ENCODE measurements around the gene HMGCL.
A peak's percentile ranks its signal among the peaks of the same experiment; 100 is the strongest.
"Not testable (repeated sequence)": the region's sequence is repeated elsewhere in the genome, so short reads cannot be mapped to it uniquely, and the experiment has no call there.

HMGCL gene

DNA sequence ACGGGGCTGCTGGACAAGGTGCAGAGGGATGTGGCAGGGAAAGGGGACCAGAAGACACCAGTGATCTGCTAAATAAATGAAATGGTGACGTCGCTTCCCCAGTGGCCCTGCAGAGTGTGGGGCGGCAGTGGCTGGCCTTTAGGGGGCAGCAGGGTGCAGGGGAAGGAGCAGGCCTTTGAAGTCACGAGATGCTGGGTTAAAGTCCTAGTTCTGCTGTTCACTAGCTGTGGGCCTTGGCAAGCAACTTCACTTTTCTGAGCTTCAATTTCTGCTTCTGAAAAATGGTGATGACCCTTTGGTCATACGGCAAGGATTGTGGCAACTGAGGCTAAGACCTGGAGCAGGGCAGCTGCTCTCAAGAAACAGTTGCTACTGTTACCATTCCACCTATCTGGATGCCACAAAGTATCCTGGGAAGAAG is 15.5 kb downstream of the HMGCL start:
- H3K27me3 Mint-ChIP-seq: no peaks in the 10 kb centered on the region
- no peak overlapping the region for H3K4me3 Mint-ChIP-seq
- ATAC-seq: peak; percentile 91
- peaks cover 32% of the 10 kb centered on the region for H3K4me1 Mint-ChIP-seq
- peak overlapping the region; percentile 66 for H3K27ac Mint-ChIP-seq
- H3K36me3 Mint-ChIP-seq: peaks cover 49% of the 10 kb centered on the region
- H3K9me3 Mint-ChIP-seq: no peaks in the 10 kb centered on the region

DNA sequence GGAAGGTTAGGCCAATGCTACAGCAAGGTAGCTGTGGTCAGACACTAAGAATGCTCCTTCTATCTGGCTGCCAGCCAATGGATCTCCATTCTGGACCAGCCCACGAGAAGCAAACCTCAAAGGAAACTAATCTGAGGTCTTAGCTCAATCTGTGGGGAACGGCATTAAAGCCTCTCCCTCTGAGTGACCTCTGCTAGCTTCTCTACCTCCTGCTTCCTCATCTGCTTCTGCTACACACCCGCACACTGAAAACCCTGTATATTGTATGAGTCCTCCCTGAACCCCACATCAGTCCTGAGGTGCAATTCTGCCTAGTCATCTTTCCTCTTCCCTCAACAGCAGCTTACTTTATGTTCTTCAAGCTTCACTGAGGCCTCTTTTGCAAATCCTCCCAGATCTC is 17.8 kb downstream of the HMGCL start:
- ATAC-seq: no peak
- Mint-ChIP-seq H3K27ac (no peak overlapping the region), H3K36me3 (peaks cover 39% of the 10 kb centered on the region), H3K4me3 (no peak overlapping the region), H3K4me1 (peaks cover 29% of the 10 kb centered on the region), H3K27me3 (no peaks in the 10 kb centered on the region), H3K9me3 (no peaks in the 10 kb centered on the region)

DNA sequence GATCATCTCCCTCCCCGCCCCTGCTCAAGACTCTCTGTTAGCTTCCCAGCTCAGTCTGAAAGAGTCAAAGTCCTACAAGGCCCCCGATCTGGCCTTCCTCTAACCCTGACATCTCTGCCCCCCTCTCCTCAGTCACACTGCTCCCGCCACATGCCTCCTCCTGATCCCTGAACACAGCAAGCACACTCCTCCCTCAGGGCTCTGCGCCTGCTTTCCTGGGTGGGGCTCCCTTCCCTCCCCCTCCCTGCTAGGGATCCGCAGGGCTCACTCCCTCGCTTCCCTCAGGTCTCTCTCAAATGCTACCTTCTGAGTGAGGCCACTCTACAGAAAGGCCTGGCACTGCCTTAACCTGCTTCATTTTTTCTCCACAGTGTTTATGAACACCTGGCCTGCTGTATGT is 18.9 kb downstream of the HMGCL start:
- Mint-ChIP-seq H3K4me1 (peaks cover 28% of the 10 kb centered on the region), H3K9me3 (no peaks in the 10 kb centered on the region), H3K27ac (no peak overlapping the region), H3K36me3 (peaks cover 28% of the 10 kb centered on the region), H3K4me3 (no peak overlapping the region), H3K27me3 (no peaks in the 10 kb centered on the region)
- no peak for ATAC-seq

DNA sequence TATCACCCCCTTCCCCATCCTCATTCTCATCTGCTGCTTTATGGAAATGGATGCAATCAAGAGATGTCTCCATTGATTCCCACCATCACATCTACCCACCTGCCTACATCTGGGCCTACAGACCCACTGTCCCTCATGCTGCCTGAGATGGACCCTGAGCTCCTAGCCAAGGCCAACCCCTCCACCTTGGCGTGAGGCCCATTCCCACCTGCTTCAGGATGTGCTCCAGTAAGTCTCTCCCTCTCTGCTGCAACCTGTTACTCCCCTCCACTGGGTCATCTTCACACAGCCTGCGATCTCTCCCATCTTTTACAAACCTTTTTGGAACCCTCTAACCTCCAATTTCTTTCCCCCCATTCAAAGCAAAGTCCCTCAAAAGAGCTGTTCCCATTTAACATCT is 20.2 kb downstream of the HMGCL start:
- Mint-ChIP-seq H3K36me3 (peaks cover 21% of the 10 kb centered on the region), H3K4me3 (no peak overlapping the region), H3K27ac (peak overlapping the region; percentile 17), H3K27me3 (no peaks in the 10 kb centered on the region), H3K9me3 (no peaks in the 10 kb centered on the region), H3K4me1 (peaks cover 21% of the 10 kb centered on the region)
- ATAC-seq: no peak

DNA sequence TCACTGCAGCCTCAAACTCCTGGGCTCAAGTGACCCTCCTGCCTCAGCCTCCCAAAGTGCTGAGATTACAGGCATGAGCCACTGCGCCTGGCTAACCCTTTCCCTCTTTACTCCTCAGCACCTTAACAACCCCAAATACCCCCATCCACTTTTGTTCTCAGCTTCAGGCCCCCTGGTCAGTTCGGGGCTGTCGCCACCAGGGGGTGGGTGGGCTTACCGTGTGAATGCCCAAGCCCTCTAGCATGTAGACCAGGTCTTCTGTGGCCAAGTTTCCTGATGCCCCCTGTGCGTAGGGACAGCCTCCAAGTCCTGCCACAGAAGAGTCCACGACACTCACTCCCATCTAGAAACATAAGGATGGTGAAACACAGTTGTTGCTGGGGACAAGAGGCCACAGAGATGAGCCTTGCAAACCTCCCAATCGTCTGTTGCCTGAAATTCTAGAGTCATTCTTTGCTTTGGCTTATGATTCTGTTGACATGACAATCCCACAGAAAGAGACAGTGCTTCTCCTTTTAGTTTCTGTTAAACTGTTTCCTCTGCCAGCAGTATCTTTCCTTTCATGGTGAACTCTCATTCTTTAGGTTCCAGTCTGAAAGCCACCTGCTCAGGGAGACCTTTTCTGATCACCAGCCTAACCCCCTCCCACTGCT is 20.9 kb downstream of the HMGCL start:
- Mint-ChIP-seq H3K9me3 (no peaks in the 10 kb centered on the region), H3K36me3 (peaks cover 21% of the 10 kb centered on the region), H3K27ac (peak overlapping the region; percentile 17), H3K4me3 (no peak overlapping the region), H3K27me3 (no peaks in the 10 kb centered on the region), H3K4me1 (peaks cover 23% of the 10 kb centered on the region)
- ATAC-seq: no peak

DNA sequence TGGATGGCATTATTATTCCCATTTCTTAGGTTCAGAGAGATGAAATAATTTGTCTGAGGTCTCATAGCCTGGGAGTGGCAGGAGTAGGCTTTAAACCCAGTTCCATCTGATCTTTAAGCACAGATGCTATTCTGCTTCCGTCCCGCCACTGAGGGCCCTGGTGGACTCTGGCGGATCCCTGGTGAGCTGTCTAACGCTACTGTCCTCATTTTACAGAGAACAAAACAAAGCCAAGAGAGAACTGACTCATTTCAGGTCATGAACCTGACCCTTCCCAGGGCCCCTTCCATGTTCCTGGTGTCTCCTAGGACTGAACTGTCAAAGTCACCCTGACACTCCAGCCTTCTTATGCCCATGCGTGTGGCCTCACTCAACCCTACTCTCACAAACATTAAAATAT is 21.6 kb downstream of the HMGCL start:
- no peak overlapping the region for H3K4me3 Mint-ChIP-seq
- H3K4me1 Mint-ChIP-seq: peaks cover 29% of the 10 kb centered on the region
- H3K36me3 Mint-ChIP-seq: peaks cover 24% of the 10 kb centered on the region
- H3K27ac Mint-ChIP-seq: peak overlapping the region; percentile 17
- H3K9me3 Mint-ChIP-seq: no peaks in the 10 kb centered on the region
- H3K27me3 Mint-ChIP-seq: no peaks in the 10 kb centered on the region
- ATAC-seq: no peak

DNA sequence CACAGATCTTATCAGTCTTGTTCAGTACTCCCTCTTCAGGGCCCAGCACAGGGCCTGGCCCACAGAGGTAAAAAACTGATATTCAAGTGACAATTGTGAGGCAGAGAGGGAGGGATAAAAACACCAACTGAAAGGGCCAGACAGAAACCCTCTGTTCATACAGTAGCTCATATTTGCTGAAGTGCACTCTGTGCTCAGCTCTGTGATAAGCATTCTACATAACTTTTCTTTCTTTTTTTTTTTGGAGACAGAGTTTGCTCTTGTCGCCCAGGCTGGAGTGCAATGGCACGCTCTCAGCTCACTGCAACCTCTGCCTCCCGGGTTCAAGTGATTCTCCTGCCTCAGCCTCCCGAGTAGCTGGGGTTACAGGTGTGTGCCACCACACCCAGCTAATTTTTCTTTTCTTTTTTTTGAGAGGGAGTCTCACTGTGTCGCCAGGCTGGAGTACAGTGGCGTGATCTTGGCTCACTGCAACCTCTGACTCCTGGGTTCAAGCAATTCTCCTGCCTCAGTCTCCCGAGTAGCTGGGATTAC is 22.4 kb downstream of the HMGCL start:
- not testable (repeated sequence) for H3K27me3 Mint-ChIP-seq, H3K27ac Mint-ChIP-seq, ATAC-seq, H3K4me3 Mint-ChIP-seq, H3K9me3 Mint-ChIP-seq
- peaks cover 33% of the 10 kb centered on the region for H3K4me1 Mint-ChIP-seq
- H3K36me3 Mint-ChIP-seq: peaks cover 28% of the 10 kb centered on the region

DNA sequence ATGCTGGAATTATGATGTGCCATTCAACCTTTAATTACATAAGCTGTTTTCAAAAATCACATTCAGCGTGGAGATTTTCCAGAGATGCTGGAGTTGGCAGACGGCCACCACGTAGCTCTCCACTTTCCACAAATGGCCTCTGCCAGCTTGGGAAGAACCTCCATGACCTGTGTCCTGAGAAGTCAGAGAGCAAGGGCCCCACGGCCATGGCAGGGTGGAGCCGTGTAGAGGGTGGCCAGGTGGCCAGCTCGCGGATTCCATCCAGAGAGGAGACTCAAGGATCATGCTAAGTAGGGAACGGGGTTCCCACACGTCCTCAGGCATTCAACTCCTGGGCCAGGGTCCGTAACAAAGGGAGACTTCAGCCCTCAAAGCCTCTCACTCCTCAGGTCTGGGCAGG is 23.4 kb downstream of the HMGCL start:
- Mint-ChIP-seq H3K27ac (peak overlapping the region; percentile 76), H3K36me3 (peaks cover 24% of the 10 kb centered on the region), H3K9me3 (no peaks in the 10 kb centered on the region), H3K4me1 (peaks cover 33% of the 10 kb centered on the region), H3K4me3 (peak overlapping the region; percentile 43), H3K27me3 (no peaks in the 10 kb centered on the region)
- no peak for ATAC-seq

DNA sequence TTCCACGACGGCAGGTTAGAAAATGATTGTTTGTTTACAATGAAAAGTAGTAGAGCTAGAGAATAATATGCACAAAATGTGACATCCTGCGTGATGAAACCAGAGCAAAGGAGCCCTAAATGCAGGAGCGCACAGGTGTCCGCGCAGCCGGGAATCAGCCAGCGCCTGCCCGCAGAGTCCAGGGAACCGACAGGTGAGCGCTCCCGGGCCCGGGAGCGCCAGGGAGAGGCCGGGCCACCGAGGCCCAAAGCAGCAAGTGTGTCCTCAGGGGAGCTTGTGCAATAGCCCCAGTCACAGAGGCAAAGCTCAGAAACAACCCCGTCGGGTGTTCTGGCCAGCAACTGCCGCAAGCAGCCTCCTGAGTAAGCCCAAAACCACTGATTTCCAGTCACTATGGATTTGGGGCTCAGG is 23.9 kb downstream of the HMGCL start:
- H3K27me3 Mint-ChIP-seq: no peaks in the 10 kb centered on the region
- peaks cover 29% of the 10 kb centered on the region for H3K36me3 Mint-ChIP-seq
- H3K4me1 Mint-ChIP-seq: peaks cover 33% of the 10 kb centered on the region
- peak overlapping the region; percentile 93 for H3K4me3 Mint-ChIP-seq
- no peak for ATAC-seq
- no peaks in the 10 kb centered on the region for H3K9me3 Mint-ChIP-seq
- peak overlapping the region; percentile 76 for H3K27ac Mint-ChIP-seq

DNA sequence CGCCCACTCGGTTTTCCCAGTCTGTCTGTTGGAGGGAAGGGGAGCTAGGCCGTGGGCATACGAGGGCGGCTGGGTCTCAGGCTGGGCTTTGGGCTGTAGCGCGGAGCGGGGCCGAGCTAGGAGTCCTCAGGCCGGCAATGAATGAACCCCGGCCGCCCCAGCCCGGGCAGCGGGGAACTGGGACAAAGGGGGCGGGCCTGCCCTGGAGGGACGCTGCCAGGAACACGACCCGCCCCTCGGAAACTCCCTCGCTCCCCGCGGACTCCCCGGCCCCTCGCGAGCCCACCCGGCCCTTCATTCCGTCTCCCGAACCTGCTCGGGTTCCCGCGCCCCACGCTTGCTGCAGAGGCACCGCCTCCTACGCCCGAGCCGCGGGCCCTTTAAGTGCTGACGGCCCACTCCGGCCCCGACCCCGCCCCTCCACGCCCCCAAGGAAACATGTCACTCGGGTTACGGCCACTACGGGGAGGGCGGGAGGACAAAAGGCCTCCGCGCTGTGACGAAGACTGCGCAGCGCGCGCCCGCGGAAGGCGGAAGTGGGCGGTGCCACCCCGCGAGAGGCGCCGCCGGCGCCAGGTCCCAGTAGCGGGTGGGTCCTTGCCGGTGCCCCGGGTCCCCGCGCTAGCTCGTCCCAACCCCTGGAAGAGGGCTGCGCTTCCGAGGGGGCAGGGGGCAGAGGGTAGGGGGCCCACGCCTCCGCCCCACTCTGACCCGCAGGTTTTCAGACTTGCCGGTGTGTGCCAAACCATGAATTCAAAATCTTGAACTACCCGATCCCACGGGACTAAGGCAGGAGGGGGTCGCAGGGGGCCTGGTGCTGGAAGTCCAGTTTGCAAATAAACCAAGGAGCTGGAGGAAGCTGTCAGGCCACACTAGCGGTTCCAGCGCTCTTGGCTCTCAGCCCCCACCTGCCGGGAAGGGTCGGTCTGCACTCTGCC is 24.6 kb downstream of the HMGCL start, which contains the start of gene GALE:
Gene GALE, minus strand, starts transcription at position 355 of the 938 bp plus-strand sequence. CDS start 1,747 bp downstream, outside the sequence.
- H3K27me3 Mint-ChIP-seq: no peaks in the 10 kb centered on the region
- H3K9me3 Mint-ChIP-seq: no peaks in the 10 kb centered on the region
- peak; percentile 93 for ATAC-seq
- H3K27ac Mint-ChIP-seq: peak within 1 kb of the TSS; percentile 76
- H3K4me1 Mint-ChIP-seq: peaks cover 33% of the 10 kb centered on the region
- peaks cover 28% of the 10 kb centered on the region for H3K36me3 Mint-ChIP-seq
- peak within 1 kb of the TSS; percentile 93 for H3K4me3 Mint-ChIP-seq

DNA sequence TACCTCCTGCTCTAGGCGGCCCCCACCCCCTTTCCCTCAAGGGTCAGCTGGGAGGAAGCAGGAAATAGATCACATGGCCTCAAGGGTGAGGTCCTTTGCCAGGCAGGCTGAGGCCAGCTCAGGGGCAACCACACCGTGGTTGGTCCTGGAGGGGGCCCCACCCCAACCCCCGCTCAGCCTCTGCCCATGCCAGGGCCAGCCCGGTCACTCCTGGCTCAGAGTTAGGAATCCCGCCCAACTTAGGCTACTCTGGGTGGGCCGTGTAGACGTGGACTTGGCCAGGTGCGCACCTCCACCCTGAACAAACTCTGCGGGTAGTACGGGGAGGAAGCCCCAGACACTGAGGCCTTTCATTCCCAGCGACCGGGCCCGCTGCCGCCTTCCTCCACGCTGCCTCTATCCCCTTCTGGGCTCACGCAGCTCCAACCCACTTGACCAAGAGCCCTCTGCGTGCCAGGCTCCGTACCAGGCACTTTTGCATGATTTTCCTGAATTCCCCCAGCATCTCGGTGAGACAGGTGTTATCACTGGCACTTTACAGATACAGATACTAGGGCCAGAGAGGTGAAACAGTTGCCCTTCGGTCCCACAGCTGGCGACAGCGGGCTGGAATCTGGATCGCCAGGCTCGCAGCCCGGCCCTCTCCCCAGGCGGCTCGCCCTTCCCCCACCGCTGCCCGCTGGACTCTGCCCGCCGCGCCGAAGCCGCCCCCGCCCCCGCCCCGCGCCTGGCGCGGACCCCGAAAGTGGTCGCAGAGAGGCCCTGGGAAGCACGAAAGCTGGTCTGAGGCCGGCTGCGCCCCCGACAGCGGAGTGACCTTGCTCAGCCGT is 25.4 kb downstream of the HMGCL start:
- peak; percentile 3 for ATAC-seq
- H3K4me3 Mint-ChIP-seq: peak overlapping the region; percentile 93
- H3K36me3 Mint-ChIP-seq: peaks cover 27% of the 10 kb centered on the region
- no peaks in the 10 kb centered on the region for H3K27me3 Mint-ChIP-seq
- peak overlapping the region; percentile 76 for H3K27ac Mint-ChIP-seq
- no peaks in the 10 kb centered on the region for H3K9me3 Mint-ChIP-seq
- H3K4me1 Mint-ChIP-seq: peaks cover 37% of the 10 kb centered on the region

DNA sequence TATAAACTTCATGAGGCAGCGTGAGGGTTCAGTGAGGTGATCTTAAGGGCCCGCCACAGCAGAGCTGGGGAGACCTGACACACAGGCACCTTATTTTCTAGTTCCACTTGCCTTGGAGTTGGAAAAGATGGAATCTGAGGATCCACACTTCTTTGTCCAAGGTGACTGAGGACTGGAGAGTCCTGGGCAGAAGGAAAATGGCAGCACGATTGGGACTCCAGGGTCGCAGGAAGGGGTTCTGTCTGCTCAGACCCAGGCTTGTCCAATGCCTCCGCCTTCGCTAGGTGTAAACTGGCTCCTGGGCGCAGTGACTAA is 26.0 kb downstream of the HMGCL start:
- Mint-ChIP-seq H3K27me3 (no peaks in the 10 kb centered on the region), H3K9me3 (no peaks in the 10 kb centered on the region), H3K27ac (peak overlapping the region; percentile 76), H3K36me3 (peaks cover 31% of the 10 kb centered on the region), H3K4me1 (peaks cover 43% of the 10 kb centered on the region), H3K4me3 (peak overlapping the region; percentile 93)
- ATAC-seq: no peak

DNA sequence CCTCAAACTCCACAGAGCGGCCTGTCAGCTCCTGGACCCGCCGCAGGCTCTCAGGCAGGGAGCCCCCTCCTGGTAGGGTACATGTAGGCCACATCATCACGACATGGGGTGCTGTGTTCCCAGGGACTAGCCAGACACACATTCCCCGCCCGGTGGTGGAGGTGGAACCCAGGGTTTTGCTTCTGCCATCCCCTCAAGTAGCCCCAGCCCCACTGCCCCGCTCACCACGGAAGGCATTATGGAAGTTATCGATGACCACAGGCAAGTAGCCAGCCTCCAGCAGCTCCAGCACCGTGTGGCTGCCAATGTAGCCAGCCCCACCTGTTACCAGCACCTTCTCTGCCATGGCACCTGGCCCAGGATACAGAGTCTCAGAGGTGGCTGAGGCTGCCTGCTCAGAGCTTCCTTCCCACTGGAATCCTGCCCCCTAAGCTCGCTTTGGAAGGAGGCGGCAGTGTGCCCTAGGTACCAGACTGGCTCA is 26.5 kb downstream of the HMGCL start:
- H3K9me3 Mint-ChIP-seq: no peaks in the 10 kb centered on the region
- no peaks in the 10 kb centered on the region for H3K27me3 Mint-ChIP-seq
- peaks cover 46% of the 10 kb centered on the region for H3K4me1 Mint-ChIP-seq
- ATAC-seq: no peak
- peak overlapping the region; percentile 26 for H3K4me3 Mint-ChIP-seq
- H3K36me3 Mint-ChIP-seq: peaks cover 29% of the 10 kb centered on the region
- peak overlapping the region; percentile 76 for H3K27ac Mint-ChIP-seq

DNA sequence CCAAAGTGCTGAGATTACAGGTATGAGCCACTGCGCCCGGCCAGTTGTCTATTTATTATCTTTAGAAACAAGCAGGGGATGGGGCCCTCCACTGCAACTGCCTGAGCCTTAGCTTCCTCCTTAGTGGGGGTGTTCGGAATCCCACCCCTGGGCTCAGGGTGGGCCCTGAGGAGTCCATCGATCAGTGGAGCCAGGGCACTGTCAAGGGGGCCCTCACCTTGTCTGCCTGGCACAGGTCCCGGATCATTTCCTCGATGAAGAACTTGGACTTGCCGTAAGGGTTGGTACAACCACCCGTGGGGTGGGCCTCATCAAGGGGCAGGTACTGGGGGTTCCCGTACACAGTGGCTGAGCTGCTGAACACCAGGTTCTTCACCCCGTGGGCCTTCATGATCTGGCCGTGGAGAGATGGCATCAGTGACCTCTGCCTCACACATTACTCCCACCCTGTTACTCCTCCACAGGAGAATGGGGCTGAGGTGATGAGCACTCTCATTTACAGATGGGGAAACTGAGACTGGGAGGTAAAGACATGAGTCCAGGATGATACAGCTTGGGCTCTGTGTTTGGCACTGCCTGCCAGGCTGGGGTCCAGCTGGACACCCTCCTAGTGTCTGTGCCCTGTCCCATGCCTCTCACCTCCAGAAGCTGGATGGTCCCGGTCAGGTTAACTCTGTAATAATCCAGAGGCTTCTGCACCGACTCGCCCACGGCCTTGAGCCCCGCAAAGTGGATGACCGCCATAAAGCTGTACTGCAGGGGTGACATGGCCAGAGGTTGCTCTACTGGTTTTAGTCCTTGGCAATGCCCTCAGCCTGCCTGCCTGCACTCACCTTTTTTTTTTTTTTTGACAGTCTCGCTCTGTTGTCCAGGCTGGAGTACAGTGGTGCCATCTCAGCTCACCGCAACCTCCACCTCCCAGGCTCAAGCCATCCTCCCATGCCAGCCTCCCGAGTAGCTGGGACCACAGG is 27.5 kb downstream of the HMGCL start:
- peaks cover 29% of the 10 kb centered on the region for H3K36me3 Mint-ChIP-seq
- no peak overlapping the region for H3K27ac Mint-ChIP-seq
- no peaks in the 10 kb centered on the region for H3K27me3 Mint-ChIP-seq
- H3K4me1 Mint-ChIP-seq: peaks cover 55% of the 10 kb centered on the region
- no peak for ATAC-seq
- H3K9me3 Mint-ChIP-seq: no peaks in the 10 kb centered on the region
- no peak overlapping the region for H3K4me3 Mint-ChIP-seq

Measured in stimulated activated memory B cell treated with anti-CD40 and anti-IgM and Interleukin-4, amounts not matched to agents 10 μg/mL and 1 μg/mL and 100 μg/mL, for 72 hours (primary cell).